Progenitor cell of endocrine pancreas (in vitro differentiated cells): Measurements from ENCODE around the gene DBT. TPM values are rescaled to one million over a fixed set of nuclear protein-coding genes. Genes with fewer than 3 reads are reported as not detected.

Experiments
- DNase-seq: peaks from one replicate; pipeline ENCODE4 v3.0.0; 2021; ENCODE audit warnings: low spot score; ENCODE audit not compliant: unreplicated experiment
- H3K27ac Mint-ChIP-seq: 2 replicates; pipeline ENCODE4 v1.8.0; 2021; ENCODE audit warnings: mild to moderate bottlenecking, moderate library complexity, mixed read lengths
- H3K27me3 Mint-ChIP-seq: 2 replicates; pipeline ENCODE4 v1.8.0; 2021; ENCODE audit warnings: mixed read lengths
- H3K36me3 Mint-ChIP-seq: 2 replicates; pipeline ENCODE4 v1.8.0; 2022; ENCODE audit warnings: mixed read lengths; ENCODE audit not compliant: insufficient read depth
- H3K4me1 Mint-ChIP-seq: 2 replicates; pipeline ENCODE4 v1.8.0; 2021; ENCODE audit warnings: low read depth, mixed read lengths
- H3K4me3 Mint-ChIP-seq: 2 replicates; pipeline ENCODE4 v1.8.0; 2021; ENCODE audit warnings: low read depth, mild to moderate bottlenecking, moderate library complexity, mixed read lengths
- H3K9me3 Mint-ChIP-seq: 2 replicates; pipeline ENCODE4 v1.8.0; 2021; ENCODE audit warnings: low read depth, mixed read lengths
- total RNA-seq: library from RNA; stranded (reverse); gene quantifications from 2 replicates; pipeline ENCODE4 v1.2.1, GENCODE V29; 2021
- TF ChIP-seq, protein P1 (sequence below): fragments of 200-600 bp; sonication (generic); IDR thresholded peaks from one replicate; pipeline ENCODE4 v1.5.0; 2021; ENCODE audit warnings: antibody characterized with exemption, mild to moderate bottlenecking; ENCODE audit not compliant: unreplicated experiment

Gene DBT
- total RNA-seq, 1 donor from 2014 or later, result 20.4 TPM

GRCh38 chr1:100178091-100178490 is 71.5 kb downstream of the DBT start, which contains the start of gene LRRC39:
Gene LRRC39, minus strand, starts transcription at chr1:100178256. Its CDS starts 9,740 bp downstream, at chr1:100168516.
- Mint-ChIP-seq H3K9me3 (no peaks in the 10 kb centered on the region), H3K27ac (no peak within 1 kb of the TSS), H3K36me3 (no peaks in the 10 kb centered on the region), H3K4me1 (no peaks in the 10 kb centered on the region), H3K4me3 (no peak within 1 kb of the TSS), H3K27me3 (no peaks in the 10 kb centered on the region)
- DNase-seq, result no peak
- TF ChIP-seq, protein P1, sequence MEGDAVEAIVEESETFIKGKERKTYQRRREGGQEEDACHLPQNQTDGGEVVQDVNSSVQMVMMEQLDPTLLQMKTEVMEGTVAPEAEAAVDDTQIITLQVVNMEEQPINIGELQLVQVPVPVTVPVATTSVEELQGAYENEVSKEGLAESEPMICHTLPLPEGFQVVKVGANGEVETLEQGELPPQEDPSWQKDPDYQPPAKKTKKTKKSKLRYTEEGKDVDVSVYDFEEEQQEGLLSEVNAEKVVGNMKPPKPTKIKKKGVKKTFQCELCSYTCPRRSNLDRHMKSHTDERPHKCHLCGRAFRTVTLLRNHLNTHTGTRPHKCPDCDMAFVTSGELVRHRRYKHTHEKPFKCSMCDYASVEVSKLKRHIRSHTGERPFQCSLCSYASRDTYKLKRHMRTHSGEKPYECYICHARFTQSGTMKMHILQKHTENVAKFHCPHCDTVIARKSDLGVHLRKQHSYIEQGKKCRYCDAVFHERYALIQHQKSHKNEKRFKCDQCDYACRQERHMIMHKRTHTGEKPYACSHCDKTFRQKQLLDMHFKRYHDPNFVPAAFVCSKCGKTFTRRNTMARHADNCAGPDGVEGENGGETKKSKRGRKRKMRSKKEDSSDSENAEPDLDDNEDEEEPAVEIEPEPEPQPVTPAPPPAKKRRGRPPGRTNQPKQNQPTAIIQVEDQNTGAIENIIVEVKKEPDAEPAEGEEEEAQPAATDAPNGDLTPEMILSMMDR, result no peak

DNA sequence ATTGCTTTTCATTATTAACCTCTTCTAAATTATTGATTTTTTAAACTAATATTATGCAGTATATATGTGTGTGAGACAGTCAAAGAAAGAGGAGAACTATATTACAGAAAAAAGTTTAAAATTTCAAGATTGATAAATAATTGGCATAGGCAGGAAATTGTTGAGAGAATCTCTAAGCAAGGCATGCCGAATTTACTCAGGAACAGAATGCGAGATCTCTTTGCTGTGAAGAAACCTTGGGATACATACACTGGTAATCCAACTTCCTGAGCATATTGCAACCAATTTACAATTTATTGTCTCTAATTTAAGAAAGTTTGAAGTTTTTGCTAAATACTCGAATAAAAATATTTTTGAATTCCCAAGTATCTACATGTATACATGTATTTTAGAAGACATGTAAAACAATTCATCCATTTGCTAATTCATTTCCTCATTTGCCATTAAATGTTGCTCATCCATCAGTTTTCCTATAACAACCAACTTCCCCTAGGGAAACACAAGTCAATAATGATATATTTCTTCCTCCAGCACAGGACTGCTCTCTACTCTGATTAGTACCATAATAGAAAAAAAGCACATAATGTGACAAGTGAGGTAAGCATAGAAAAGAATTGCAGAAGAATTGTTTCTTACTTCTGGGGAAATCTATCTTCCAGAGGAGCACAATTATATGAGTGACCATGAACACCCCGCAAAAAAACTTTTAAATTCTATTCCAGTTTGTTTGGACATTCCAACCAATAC is 72.2 kb downstream of the DBT start:
- H3K27me3 Mint-ChIP-seq, result no peaks in the 10 kb centered on the region
- no peaks in the 10 kb centered on the region for H3K9me3 Mint-ChIP-seq
- DNase-seq, result no peak
- H3K4me1 Mint-ChIP-seq, result no peaks in the 10 kb centered on the region
- no peak overlapping the region for H3K27ac Mint-ChIP-seq
- TF ChIP-seq, protein P1, result no peak
- H3K4me3 Mint-ChIP-seq, result no peak overlapping the region
- no peaks in the 10 kb centered on the region for H3K36me3 Mint-ChIP-seq

DNA sequence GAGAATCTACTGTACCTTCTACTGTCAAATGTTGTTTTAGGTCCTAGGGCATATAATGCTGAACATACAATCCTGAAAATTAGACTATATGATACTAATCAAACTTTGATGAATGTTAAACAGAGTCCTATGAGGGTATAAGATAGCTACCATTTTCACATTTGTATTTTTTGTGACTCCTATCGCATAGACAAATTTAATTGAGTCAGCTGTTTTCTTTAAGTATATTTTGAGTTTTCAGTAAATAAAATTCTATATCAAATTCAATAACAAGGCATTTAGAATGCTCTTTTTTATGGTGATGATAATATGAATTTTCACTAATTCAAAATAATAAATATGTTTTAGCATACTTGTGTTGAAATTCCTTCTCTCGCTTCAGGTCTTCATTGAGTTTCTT is 81.6 kb downstream of the DBT start:
- H3K27ac Mint-ChIP-seq, result no peak overlapping the region
- no peak for DNase-seq
- H3K27me3 Mint-ChIP-seq, result no peaks in the 10 kb centered on the region
- no peaks in the 10 kb centered on the region for H3K4me1 Mint-ChIP-seq
- no peaks in the 10 kb centered on the region for H3K9me3 Mint-ChIP-seq
- H3K36me3 Mint-ChIP-seq, result no peaks in the 10 kb centered on the region
- no peak overlapping the region for H3K4me3 Mint-ChIP-seq
- TF ChIP-seq, protein P1, result no peak

GRCh38 chr1:100164702-100165101 is 84.9 kb downstream of the DBT start:
- Mint-ChIP-seq H3K9me3 (no peaks in the 10 kb centered on the region), H3K4me1 (no peaks in the 10 kb centered on the region), H3K36me3 (no peaks in the 10 kb centered on the region), H3K27me3 (no peaks in the 10 kb centered on the region), H3K27ac (no peak overlapping the region), H3K4me3 (no peak overlapping the region)
- TF ChIP-seq, protein P1, result no peak
- no peak for DNase-seq

DNA sequence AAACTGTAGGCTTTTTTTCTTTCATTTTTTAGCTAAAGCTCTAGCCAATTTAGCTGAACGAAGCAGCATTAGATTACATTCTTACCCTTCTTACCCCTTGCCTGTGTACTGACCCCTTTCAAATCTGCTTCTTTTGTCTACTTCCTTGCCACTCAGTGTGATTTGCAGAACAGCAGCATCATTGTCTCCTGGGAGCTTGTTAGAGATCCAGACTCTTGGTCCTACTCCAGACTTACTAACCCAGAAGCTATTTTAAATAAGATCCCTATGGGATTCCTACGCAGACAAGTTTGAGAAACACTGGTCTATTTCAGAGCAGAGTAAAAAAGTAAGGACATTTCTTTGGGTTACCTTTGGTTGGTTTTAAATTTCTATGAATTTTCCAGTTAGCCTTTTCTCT is 85.4 kb downstream of the DBT start:
- DNase-seq, result no peak
- Mint-ChIP-seq H3K4me3 (no peak overlapping the region), H3K27me3 (no peaks in the 10 kb centered on the region), H3K27ac (peak overlapping the region; percentile 19), H3K36me3 (no peaks in the 10 kb centered on the region), H3K9me3 (no peaks in the 10 kb centered on the region), H3K4me1 (no peaks in the 10 kb centered on the region)
- TF ChIP-seq, protein P1, result no peak
